ENCODE measurements around the gene HMHB1. TPM values are rescaled to one million over a fixed set of nuclear protein-coding genes. Genes with fewer than 3 reads are reported as not detected.

HMHB1 gene
- total RNA-seq, 1 experiment from 2014 or later, result not detected

GRCh38 chr5:143806579-143806978 is 5.4 kb upstream of the HMHB1 start:
- Histone ChIP-seq H2BK15ac (ENCODE audit: low read depth, low read length) (no peak overlapping the region), H3K9me3 (ENCODE audit: control insufficient read depth, low read depth, low read length) (no peaks in the 10 kb centered on the region), H4K91ac (ENCODE audit: insufficient read length, low read depth, low read length) (no peak overlapping the region), H2AFZ (ENCODE audit: low read length) (peak overlapping the region; percentile 45), H3K14ac (ENCODE audit: insufficient read depth, low read length) (no peak overlapping the region), H3K4ac (ENCODE audit: low read depth, low read length) (no peak overlapping the region), H3K79me2 (ENCODE audit: insufficient read depth, low read length) (no peaks in the 10 kb centered on the region), H4K20me1 (ENCODE audit: control insufficient read depth, insufficient read depth, insufficient read length) (no peaks in the 10 kb centered on the region), H3K4me2 (ENCODE audit: insufficient read depth, insufficient read length, low read length) (no peak overlapping the region), H2BK12ac (ENCODE audit: insufficient read length, low read depth, low read length) (no peak overlapping the region), H3K56ac (ENCODE audit: insufficient read length, low read depth, low read length) (no peak overlapping the region), H2BK5ac (ENCODE audit: insufficient read length, low read length) (no peak overlapping the region), H2AK5ac (ENCODE audit: insufficient read length, low read length) (no peak overlapping the region), H3T11ph (ENCODE audit: low read length) (no peak overlapping the region), H3K9ac (ENCODE audit: extremely low read depth, insufficient read length, low read length) (no peak overlapping the region), H3K23ac (ENCODE audit: insufficient read length, low read depth, low read length) (no peak overlapping the region), H3K18ac (ENCODE audit: insufficient read length, low read depth, low read length) (no peak overlapping the region), H4K5ac (ENCODE audit: insufficient read length, low read depth, low read length) (no peak overlapping the region), H2BK120ac (ENCODE audit: low read depth, low read length, poor library complexity, severe bottlenecking) (no peak overlapping the region), H3K27me3 (ENCODE audit: insufficient read depth, low read length) (no peaks in the 10 kb centered on the region), H3K4me1 (ENCODE audit: insufficient read depth, low read length) (no peaks in the 10 kb centered on the region), H2BK20ac (ENCODE audit: low read depth, low read length, poor library complexity, severe bottlenecking) (no peak overlapping the region), H3K27ac (ENCODE audit: insufficient read length, low read depth, low read length) (no peak overlapping the region), H4K8ac (replicated peaks; ENCODE audit: insufficient read length, low read depth, low read length) (no peak overlapping the region), H3K23me2 (ENCODE audit: insufficient read length, low read depth, low read length, poor library complexity, severe bottlenecking) (no peaks in the 10 kb centered on the region), H3K79me1 (ENCODE audit: insufficient read depth, low read depth, low read length, poor library complexity, severe bottlenecking) (no peaks in the 10 kb centered on the region)
- H3K4me3 Mint-ChIP-seq, result no peak overlapping the region
- no peak for DNase-seq
- no peaks in the 10 kb centered on the region; a peak in 1 of 4 replicates for H3K4me1 Mint-ChIP-seq
- H3K9me3 Mint-ChIP-seq, result no peaks in the 10 kb centered on the region
- no peaks in the 10 kb centered on the region for H3K36me3 Mint-ChIP-seq (ENCODE audit: insufficient read depth in 1 of 3, low read depth in 3 of 3)
- TF ChIP-seq CTCF (conservative IDR thresholded peaks at IDR 0.05), result no peak
- WGBS (ENCODE audit: extremely low coverage, insufficient read length, low lambda C conversion rate), result no CpG with 5 or more reads among the region's 2 CpGs
- H3K27me3 Mint-ChIP-seq (ENCODE audit: low read depth), result no peaks in the 10 kb centered on the region
- H3K27ac Mint-ChIP-seq, result no peak overlapping the region

Data from H9 (cell line).